Esophagus (tissue), 2 donors: ENCODE results near the gene HOXD8. TPM values are rescaled to one million over a fixed set of nuclear protein-coding genes. Genes with fewer than 3 reads are reported as not detected.

ENCODE experiments used
- H3K27ac ChIP-seq, 2 donors: one replicate each; pipeline ENCODE4 v1.5.1; 2013; ENCODE audit warnings: low read depth in 2 of 2, mild to moderate bottlenecking in 2 of 2, inconsistent platforms in 1 of 2, low read length in 1 of 2, moderate library complexity in 1 of 2
- H3K27me3 ChIP-seq, 2 donors: one replicate each; pipeline ENCODE4 v1.6.1; 2013; ENCODE audit warnings: low read length in 2 of 2, control low read depth in 1 of 2, mild to moderate bottlenecking in 1 of 2; ENCODE audit not compliant: insufficient read depth in 2 of 2, control insufficient read depth in 1 of 2
- H3K36me3 ChIP-seq, 2 donors: one replicate each; pipeline ENCODE4 v1.6.1; 2013; ENCODE audit warnings: low read length in 1 of 2; ENCODE audit not compliant: control insufficient read depth in 2 of 2, insufficient read depth in 2 of 2
- H3K4me1 ChIP-seq, 2 donors: one replicate each; pipeline ENCODE4 v1.6.1; 2013; ENCODE audit warnings: low read length in 1 of 2; ENCODE audit not compliant: control insufficient read depth in 2 of 2, insufficient read depth in 2 of 2
- H3K4me3 ChIP-seq, 2 donors: one replicate each; pipeline ENCODE4 v1.5.1; 2013; ENCODE audit warnings: low read length in 2 of 2, mild to moderate bottlenecking in 2 of 2, low read depth in 1 of 2, moderate library complexity in 1 of 2
- H3K9me3 ChIP-seq, 2 donors: one replicate each; pipeline ENCODE4 v1.6.1; 2013; ENCODE audit warnings: mild to moderate bottlenecking in 2 of 2, low read depth in 1 of 2, low read length in 1 of 2, moderate library complexity in 1 of 2; ENCODE audit not compliant: control insufficient read depth in 2 of 2, insufficient read depth in 1 of 2
- WGBS, 2 donors: extraction: QIAGEN DNeasy Blood & Tissue Kit; methylation state at CpG; one replicate each; pipeline ENCODE4 v1.1.7; 2013; 5-methylcytosine and 5-hydroxymethylcytosine counted together
- polyA plus RNA-seq, 2 donors: library from polyadenylated mRNA; stranded (reverse); fragments of 200-250 nt; gene quantifications; one replicate each; pipeline ENCODE4 v1.2.3, GENCODE V29; 2013
- donor health status: healthy with polysubstance abuse.
- donor health status: Bipolar disorder and iron deficiency.

Gene HOXD8
- polyA plus RNA-seq, 2 donors = 1.0 to 1.3 TPM

GRCh38 chr2:176103194-176103593 is 26.3 kb upstream of the HOXD8 start:
- peaks cover 31 to 60% of the 10 kb centered on the region in 2 donors for H3K27me3 ChIP-seq
- WGBS, 2 donors = 38 to 45% methylated on average over 7 of the region's 7 CpGs

DNA sequence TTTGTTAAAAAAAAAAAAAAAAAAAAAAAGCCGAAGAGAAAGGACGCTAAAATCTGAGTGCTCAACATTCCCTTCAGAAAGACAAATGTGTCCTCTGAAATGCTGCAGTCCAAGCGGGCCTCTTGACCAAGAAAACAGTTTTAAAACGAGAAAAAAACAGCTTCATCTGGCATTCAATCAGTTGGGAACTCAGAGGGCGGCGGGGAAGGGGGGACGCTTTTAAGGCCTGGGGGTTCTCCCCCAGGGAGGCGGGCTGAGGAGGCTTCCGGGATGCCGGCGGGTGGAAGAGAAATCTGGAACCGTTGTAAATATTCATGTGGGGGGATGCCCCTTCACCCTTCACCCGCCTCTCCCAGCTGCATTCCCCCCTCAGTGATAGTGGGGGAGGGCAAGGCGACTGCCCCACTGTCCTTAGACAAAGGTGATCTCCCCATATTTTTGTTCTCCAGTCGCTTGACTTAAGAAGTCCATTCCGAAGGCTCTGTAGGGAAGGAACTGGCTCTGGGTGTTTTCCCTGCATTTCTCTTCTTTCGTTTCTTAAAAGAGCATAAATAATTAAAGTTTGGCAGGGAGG is 25.7 kb upstream of the HOXD8 start:
- Histone ChIP-seq H3K4me1 (peaks cover 9 to 11% of the 10 kb centered on the region in 2 donors), H3K27me3 (peaks cover 31 to 60% of the 10 kb centered on the region in 2 donors), H3K36me3 (no peaks in the 10 kb centered on the region), H3K4me3 (no peak overlapping the region), H3K27ac (no peak overlapping the region), H3K9me3 (peaks cover 0 to 12% of the 10 kb centered on the region in 2 donors)
- 11 to 14% methylated on average over 17 of the region's 17 CpGs for WGBS, 2 donors

More at GRCh38 chr2:176103194-176103593, 26.3 kb upstream of the HOXD8 start:
- peaks cover 9 to 12% of the 10 kb centered on the region in 2 donors for H3K4me1 ChIP-seq
- H3K27ac ChIP-seq = no peak overlapping the region
- H3K36me3 ChIP-seq = no peaks in the 10 kb centered on the region
- no peak overlapping the region for H3K4me3 ChIP-seq
- peaks cover 0 to 12% of the 10 kb centered on the region in 2 donors for H3K9me3 ChIP-seq

DNA sequence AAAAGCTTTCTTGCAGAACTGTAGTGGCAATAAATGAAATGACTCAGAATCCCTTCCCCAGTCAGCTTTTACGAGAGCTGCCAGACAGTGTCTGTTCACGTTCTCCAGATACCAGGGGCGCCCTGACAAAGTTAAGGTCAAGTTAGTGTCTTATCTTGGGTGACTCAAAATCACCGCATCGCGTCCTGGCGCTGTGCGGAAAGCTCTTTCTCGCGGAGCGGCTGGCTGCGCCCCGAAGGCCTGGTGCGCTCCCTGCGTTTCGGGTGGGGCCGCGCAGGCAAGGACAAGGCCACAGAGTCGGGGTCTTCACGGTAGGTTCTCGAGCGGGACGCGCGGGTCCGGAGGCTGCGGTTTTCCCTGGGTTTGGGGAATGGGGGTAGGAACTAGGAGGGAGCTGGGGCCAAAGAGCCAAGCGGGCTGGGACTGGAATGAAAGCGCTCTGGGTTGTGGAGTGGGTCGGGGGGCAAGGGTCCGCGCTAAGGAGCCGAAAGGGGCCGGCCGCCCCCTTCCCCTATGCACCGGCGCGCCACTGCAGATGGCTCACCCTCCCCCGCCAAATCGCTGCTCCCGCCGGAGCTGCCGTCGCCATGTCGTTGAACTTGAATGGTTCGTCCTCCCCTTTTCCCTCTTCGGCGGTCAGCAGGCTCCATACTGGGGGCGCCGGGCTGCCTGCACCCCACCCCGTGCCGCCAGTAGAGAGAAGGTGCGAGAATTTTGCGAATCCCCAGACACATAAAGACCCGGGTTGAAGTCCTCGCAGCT is 25.0 kb upstream of the HOXD8 start:
- Histone ChIP-seq H3K36me3 (no peaks in the 10 kb centered on the region), H3K27ac (no peak overlapping the region), H3K4me3 (no peak overlapping the region), H3K9me3 (peaks cover 0 to 12% of the 10 kb centered on the region in 2 donors), H3K27me3 (peaks cover 29 to 60% of the 10 kb centered on the region in 2 donors), H3K4me1 (peaks cover 9 to 11% of the 10 kb centered on the region in 2 donors)
- 6% methylated on average over 47 to 56 of the region's 56 CpGs for WGBS, 2 donors

GRCh38 chr2:176105078-176105729 is 24.3 kb upstream of the HOXD8 start:
- 5 to 12% methylated on average over 25 of the region's 25 CpGs for WGBS, 2 donors
- Histone ChIP-seq H3K27ac (no peak overlapping the region), H3K4me1 (peaks cover 9 to 11% of the 10 kb centered on the region in 2 donors), H3K27me3 (peaks cover 26 to 60% of the 10 kb centered on the region in 2 donors), H3K9me3 (peaks cover 0 to 5% of the 10 kb centered on the region in 2 donors), H3K4me3 (no peak overlapping the region), H3K36me3 (no peaks in the 10 kb centered on the region)

DNA sequence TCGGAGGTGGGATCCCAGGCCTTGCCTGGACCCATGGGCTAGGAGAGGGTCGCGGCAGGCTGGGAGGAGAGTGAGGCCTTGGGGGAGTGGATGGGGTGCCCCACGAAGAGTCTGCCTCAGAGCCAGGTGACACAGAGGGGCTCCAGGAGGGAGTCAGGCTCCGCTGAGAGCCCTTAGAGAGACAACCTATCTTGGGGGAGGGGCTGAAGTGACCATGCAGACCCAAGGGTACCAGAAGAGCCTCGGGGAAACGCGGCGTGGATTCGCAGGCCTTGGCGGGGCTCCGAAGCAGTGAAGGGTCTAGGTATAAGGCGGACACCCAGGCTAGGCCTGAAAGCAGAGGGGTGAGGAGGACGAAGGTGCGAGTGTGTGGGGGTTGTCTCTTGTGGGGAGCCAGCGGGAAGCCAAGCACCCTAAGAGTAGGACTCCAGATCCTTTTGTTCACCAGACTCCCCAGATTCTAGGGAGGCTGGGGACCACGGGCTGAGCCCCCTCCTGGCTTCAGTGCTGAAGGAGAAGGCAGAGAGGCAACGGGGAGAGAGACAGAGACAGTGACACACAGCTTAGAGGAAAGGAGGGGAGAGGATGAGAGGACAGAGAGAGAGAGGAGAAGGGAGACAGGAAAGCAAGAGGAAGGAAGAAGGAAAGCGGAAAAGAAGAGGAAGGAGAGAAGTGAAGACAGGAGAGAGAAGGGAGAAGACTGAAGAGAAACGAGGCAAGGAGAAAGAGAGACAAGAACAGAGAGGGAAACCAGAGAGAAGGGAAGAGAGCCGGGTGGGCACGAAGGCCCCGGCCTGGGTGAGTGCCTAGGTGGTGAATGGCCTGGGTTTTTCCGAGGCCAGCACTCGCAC is 23.6 kb upstream of the HOXD8 start:
- H3K9me3 ChIP-seq = no peaks in the 10 kb centered on the region
- H3K4me3 ChIP-seq = peak overlapping the region in 1 of 2 donors; percentile 44
- peaks cover 20 to 61% of the 10 kb centered on the region in 2 donors for H3K27me3 ChIP-seq
- WGBS, 2 donors = 9 to 17% methylated on average over 25 of the region's 25 CpGs
- H3K27ac ChIP-seq = no peak overlapping the region
- peaks cover 9 to 11% of the 10 kb centered on the region in 2 donors for H3K4me1 ChIP-seq
- no peaks in the 10 kb centered on the region for H3K36me3 ChIP-seq

DNA sequence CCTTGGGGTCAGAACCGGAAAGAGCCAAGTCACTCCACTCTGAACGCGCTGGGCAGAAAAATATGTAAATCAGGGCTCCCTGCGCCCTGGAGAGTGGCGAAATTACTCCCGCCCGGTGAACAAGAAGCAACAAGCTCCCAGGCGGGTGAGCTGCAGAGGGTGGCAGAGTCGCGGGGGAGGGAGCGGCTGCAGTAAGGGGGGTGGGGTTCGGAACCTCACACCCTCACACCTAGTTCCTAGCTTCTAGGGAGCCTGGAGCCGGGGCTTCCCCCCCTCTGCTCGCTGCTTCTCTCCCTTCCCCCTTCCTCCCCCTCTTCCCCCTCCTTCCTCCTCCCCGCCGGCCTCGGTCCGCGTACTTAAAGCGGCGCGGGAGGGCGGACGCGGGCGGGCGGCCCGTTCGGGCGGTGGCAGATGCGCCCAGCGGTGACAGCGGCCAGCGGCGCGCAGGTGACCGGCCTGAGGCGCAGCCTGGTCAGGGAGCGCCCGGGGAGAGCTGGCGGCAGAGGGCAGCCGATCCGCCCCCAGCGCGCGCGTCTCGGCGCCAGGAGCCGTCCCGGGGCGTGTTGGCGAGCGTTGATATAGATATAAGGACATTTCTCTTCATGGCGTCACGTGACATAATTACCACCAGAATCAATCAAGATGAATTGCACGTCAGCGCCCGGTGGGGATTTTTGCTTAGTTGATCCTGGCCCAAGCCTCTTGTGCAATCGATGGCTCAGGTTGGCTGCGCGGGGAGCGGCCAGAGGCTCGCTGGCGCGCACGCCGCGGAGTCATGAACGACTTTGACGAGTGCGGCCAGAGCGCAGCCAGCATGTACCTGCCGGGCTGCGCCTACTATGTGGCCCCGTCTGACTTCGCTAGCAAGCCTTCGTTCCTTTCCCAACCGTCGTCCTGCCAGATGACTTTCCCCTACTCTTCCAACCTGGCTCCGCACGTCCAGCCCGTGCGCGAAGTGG is 22.6 kb upstream of the HOXD8 start, which contains the start of gene HOXD11:
HOXD11 (plus strand) TSS at position 700 of the 959 bp plus-strand sequence; CDS start at position 776, 76 bp downstream.
- H3K27me3 ChIP-seq = peaks cover 16 to 60% of the 10 kb centered on the region in 2 donors
- no peak within 1 kb of the TSS for H3K27ac ChIP-seq
- H3K4me3 ChIP-seq = peak within 1 kb of the TSS; percentile 34 to 44
- no peaks in the 10 kb centered on the region for H3K9me3 ChIP-seq
- H3K4me1 ChIP-seq = peaks cover 9 to 11% of the 10 kb centered on the region in 2 donors
- WGBS, 2 donors = 3 to 4% methylated on average over 79 to 85 of the region's 85 CpGs
- H3K36me3 ChIP-seq = no peaks in the 10 kb centered on the region

DNA sequence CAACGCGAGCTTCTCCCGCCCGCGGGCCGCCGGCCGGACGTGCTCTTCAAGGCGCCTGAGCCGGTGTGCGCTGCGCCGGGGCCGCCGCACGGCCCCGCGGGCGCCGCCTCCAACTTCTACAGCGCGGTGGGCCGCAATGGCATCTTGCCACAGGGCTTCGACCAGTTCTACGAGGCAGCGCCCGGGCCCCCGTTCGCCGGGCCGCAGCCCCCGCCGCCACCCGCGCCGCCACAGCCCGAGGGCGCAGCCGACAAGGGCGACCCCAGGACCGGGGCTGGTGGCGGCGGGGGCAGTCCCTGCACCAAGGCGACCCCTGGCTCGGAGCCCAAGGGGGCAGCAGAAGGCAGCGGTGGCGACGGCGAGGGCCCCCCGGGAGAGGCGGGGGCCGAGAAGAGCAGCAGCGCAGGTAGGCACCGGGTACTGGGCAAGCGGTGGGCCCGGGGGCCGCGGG is 21.7 kb upstream of the HOXD8 start:
- peak overlapping the region; percentile 11 to 44 for H3K4me3 ChIP-seq
- H3K36me3 ChIP-seq = no peaks in the 10 kb centered on the region
- H3K27me3 ChIP-seq = peaks cover 9 to 65% of the 10 kb centered on the region in 2 donors
- no peak overlapping the region for H3K27ac ChIP-seq
- H3K9me3 ChIP-seq = peaks cover 0 to 2% of the 10 kb centered on the region in 2 donors
- H3K4me1 ChIP-seq = peaks cover 9 to 11% of the 10 kb centered on the region in 2 donors
- WGBS, 2 donors = 3% methylated on average over 44 to 59 of the region's 59 CpGs

DNA sequence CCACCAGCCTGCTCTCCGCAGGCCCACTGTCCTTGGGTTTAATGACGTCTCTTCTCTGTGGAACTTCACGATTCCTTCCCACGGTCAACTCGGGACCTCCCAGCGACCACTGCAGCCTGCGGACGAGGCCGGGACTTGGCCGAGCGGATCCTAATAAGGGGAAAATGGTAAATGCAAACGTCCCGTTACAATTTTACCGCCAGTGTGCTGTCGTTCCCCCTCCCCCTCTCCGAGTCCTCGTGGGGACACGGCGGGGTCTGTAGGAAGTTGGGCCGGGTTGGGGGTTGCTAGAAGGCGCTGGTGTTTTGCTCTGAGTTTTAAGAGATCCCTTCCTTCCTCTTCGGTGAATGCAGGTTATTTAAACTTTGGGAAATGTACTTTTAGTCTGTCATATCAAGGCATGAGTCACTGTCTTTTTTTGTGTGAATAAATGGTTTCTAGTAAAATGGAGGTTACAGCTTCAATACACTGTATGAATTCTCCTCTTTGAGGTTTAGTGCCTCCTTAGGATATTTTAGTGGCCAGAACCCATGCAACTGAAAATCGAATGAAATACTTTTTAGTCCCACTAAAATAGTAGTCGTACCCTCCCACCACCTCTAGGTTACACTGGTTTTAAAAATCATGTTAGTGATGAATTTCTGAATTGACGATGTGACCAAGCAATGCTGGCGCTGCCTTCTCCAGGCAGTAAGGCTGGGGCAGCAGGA is 20.2 kb upstream of the HOXD8 start:
- Histone ChIP-seq H3K36me3 (no peaks in the 10 kb centered on the region), H3K27me3 (peaks cover 11 to 59% of the 10 kb centered on the region in 2 donors), H3K27ac (no peak overlapping the region), H3K4me3 (no peak overlapping the region), H3K4me1 (peaks cover 8 to 9% of the 10 kb centered on the region in 2 donors), H3K9me3 (peaks cover 0 to 2% of the 10 kb centered on the region in 2 donors)
- WGBS, 2 donors = 10 to 16% methylated on average over 26 of the region's 26 CpGs
